ENCODE measurements around the gene A3GALT2. TPM values are rescaled to one million over a fixed set of nuclear protein-coding genes. Genes with fewer than 3 reads are reported as not detected.

Gene A3GALT2
- polyA plus RNA-seq, 1 donor from 2014 or later: 0.35 TPM

DNA sequence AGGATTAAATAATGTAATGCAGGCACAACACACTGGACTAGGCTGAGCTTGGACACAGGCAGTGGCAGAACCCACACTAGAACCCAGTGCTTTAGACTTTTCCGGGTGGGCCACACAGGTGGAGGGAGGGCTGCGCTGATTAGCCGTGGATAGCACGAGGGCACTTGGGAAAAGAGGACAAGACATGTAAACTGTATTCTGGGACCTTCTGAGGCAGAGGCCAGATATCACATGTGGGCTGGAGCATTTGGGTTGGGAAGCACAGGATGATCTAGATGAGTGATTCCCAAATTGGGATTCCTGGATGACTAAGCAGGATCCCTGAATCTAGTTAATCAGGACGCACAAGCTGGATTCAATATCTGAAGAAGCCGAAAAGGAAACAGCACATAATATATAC, 20.3 kb upstream of the A3GALT2 start:
- H3K9me3 ChIP-seq (ENCODE audit: low read length): no peaks in the 10 kb centered on the region
- H3K9me2 ChIP-seq (ENCODE audit: insufficient read depth, low read length): no peaks in the 10 kb centered on the region
- TF ChIP-seq POLR2AphosphoS5 (IDR thresholded peaks at IDR 0.05): no peak
- no peak for TF ChIP-seq SMC3 (conservative IDR thresholded peaks at IDR 0.05; ENCODE audit: poor library complexity)
- no peak for TF ChIP-seq RAD21 (conservative IDR thresholded peaks at IDR 0.05)
- TF ChIP-seq TAF1 (IDR thresholded peaks at IDR 0.05; ENCODE audit: low read depth): no peak
- TF ChIP-seq, protein P1, sequence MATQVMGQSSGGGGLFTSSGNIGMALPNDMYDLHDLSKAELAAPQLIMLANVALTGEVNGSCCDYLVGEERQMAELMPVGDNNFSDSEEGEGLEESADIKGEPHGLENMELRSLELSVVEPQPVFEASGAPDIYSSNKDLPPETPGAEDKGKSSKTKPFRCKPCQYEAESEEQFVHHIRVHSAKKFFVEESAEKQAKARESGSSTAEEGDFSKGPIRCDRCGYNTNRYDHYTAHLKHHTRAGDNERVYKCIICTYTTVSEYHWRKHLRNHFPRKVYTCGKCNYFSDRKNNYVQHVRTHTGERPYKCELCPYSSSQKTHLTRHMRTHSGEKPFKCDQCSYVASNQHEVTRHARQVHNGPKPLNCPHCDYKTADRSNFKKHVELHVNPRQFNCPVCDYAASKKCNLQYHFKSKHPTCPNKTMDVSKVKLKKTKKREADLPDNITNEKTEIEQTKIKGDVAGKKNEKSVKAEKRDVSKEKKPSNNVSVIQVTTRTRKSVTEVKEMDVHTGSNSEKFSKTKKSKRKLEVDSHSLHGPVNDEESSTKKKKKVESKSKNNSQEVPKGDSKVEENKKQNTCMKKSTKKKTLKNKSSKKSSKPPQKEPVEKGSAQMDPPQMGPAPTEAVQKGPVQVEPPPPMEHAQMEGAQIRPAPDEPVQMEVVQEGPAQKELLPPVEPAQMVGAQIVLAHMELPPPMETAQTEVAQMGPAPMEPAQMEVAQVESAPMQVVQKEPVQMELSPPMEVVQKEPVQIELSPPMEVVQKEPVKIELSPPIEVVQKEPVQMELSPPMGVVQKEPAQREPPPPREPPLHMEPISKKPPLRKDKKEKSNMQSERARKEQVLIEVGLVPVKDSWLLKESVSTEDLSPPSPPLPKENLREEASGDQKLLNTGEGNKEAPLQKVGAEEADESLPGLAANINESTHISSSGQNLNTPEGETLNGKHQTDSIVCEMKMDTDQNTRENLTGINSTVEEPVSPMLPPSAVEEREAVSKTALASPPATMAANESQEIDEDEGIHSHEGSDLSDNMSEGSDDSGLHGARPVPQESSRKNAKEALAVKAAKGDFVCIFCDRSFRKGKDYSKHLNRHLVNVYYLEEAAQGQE (IDR thresholded peaks at IDR 0.05; ENCODE audit: borderline replicate concordance): no peak
- no peak for TF ChIP-seq EP300 (conservative IDR thresholded peaks at IDR 0.05; ENCODE audit: poor library complexity, severe bottlenecking)
- peaks cover 5% of the 10 kb centered on the region for H3K36me3 ChIP-seq (ENCODE audit: insufficient read depth, low read length)
- no peak overlapping the region for H3K4me3 ChIP-seq (ENCODE audit: low read length)
- H3K4me2 ChIP-seq (ENCODE audit: low read length): no peak overlapping the region
- H3F3A ChIP-seq (ENCODE audit: insufficient read depth, low read length, poor library complexity, severe bottlenecking): no peaks in the 10 kb centered on the region
- peaks cover 100% of the 10 kb centered on the region for H3K79me2 ChIP-seq (replicated peaks; ENCODE audit: insufficient read depth, low read length)
- H3K27me3 ChIP-seq (ENCODE audit: insufficient read depth, low read depth, low read length): no peaks in the 10 kb centered on the region
- H3K27ac ChIP-seq (ENCODE audit: low read length): no peak overlapping the region
- H2AFZ ChIP-seq (ENCODE audit: low read depth, low read length): no peak overlapping the region
- peaks cover 41% of the 10 kb centered on the region for H4K20me1 ChIP-seq (ENCODE audit: insufficient read depth)
- H3K9ac ChIP-seq (ENCODE audit: low read length): no peak overlapping the region

DNA sequence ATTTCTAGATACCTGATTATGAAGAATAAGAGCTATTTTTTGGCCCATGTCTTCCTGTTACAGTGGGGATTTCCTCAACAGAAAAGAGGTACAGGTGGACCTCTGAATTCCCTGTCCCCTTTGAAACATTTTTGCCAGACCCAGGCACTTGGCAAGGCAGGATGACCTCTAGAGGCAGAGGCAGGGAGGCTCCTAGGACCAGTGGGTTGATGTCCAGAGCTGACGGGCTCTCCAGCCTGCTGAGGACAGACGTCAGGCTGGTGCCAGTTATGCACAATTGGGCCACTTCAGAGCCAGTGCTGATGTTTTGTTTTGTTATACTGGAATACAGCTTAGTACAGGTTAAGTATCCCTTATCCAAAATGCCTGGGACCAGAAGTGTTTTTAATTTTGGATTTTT, 18.5 kb upstream of the A3GALT2 start:
- Histone ChIP-seq H4K20me1 (ENCODE audit: insufficient read depth) (peaks cover 42% of the 10 kb centered on the region), H3K27me3 (ENCODE audit: insufficient read depth, low read depth, low read length) (no peaks in the 10 kb centered on the region), H3K9me2 (ENCODE audit: insufficient read depth, low read length) (no peaks in the 10 kb centered on the region), H3K9me3 (ENCODE audit: low read length) (no peaks in the 10 kb centered on the region), H3K27ac (ENCODE audit: low read length) (peak overlapping the region; percentile 51), H3K36me3 (ENCODE audit: insufficient read depth, low read length) (peaks cover 5% of the 10 kb centered on the region), H3K9ac (ENCODE audit: low read length) (no peak overlapping the region), H3K79me2 (replicated peaks; ENCODE audit: insufficient read depth, low read length) (peaks cover 94% of the 10 kb centered on the region), H3F3A (ENCODE audit: insufficient read depth, low read length, poor library complexity, severe bottlenecking) (no peaks in the 10 kb centered on the region), H3K4me2 (ENCODE audit: low read length) (peak overlapping the region; percentile 9), H3K4me3 (ENCODE audit: low read length) (peak overlapping the region; percentile 44), H2AFZ (ENCODE audit: low read depth, low read length) (no peak overlapping the region)
- TF ChIP-seq TAF1 (IDR thresholded peaks at IDR 0.05; ENCODE audit: low read depth): no peak
- no peak for TF ChIP-seq RAD21 (conservative IDR thresholded peaks at IDR 0.05)
- TF ChIP-seq POLR2AphosphoS5 (IDR thresholded peaks at IDR 0.05): no peak
- TF ChIP-seq, protein P1 (IDR thresholded peaks at IDR 0.05; ENCODE audit: borderline replicate concordance): no peak
- TF ChIP-seq EP300 (conservative IDR thresholded peaks at IDR 0.05; ENCODE audit: poor library complexity, severe bottlenecking): no peak
- TF ChIP-seq MXI1 (conservative IDR thresholded peaks at IDR 0.05; ENCODE audit: poor library complexity, severe bottlenecking): no peak
- TF ChIP-seq EZH2 (IDR thresholded peaks at IDR 0.05; ENCODE audit: borderline replicate concordance, insufficient read depth, low read length, poor library complexity, severe bottlenecking): no peak
- TF ChIP-seq, protein P2, sequence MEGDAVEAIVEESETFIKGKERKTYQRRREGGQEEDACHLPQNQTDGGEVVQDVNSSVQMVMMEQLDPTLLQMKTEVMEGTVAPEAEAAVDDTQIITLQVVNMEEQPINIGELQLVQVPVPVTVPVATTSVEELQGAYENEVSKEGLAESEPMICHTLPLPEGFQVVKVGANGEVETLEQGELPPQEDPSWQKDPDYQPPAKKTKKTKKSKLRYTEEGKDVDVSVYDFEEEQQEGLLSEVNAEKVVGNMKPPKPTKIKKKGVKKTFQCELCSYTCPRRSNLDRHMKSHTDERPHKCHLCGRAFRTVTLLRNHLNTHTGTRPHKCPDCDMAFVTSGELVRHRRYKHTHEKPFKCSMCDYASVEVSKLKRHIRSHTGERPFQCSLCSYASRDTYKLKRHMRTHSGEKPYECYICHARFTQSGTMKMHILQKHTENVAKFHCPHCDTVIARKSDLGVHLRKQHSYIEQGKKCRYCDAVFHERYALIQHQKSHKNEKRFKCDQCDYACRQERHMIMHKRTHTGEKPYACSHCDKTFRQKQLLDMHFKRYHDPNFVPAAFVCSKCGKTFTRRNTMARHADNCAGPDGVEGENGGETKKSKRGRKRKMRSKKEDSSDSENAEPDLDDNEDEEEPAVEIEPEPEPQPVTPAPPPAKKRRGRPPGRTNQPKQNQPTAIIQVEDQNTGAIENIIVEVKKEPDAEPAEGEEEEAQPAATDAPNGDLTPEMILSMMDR (IDR thresholded peaks at IDR 0.05; ENCODE audit: poor library complexity, severe bottlenecking): no peak
- no peak for TF ChIP-seq SMC3 (conservative IDR thresholded peaks at IDR 0.05; ENCODE audit: poor library complexity)
